HEK293 (cell line): ENCODE measurements around the gene NAA25.

ENCODE experiments used
- AEBP2 ChIP-seq: fragments of 450-650 bp; formaldehyde crosslinking; IDR thresholded peaks from 2 replicates; pipeline ENCODE4 v1.5.1; 2016; ENCODE audit warnings: missing biosample characterization, missing genetic modification characterization, borderline replicate concordance
- OVOL3 ChIP-seq: fragments of 450-650 bp; formaldehyde crosslinking; IDR thresholded peaks from 2 replicates; pipeline ENCODE4 v1.5.1; 2016; ENCODE audit warnings: missing biosample characterization, missing genetic modification characterization
- PATZ1 ChIP-seq: fragments of 450-650 bp; formaldehyde crosslinking; IDR thresholded peaks from 2 replicates; pipeline ENCODE4 v1.5.1; 2016; ENCODE audit warnings: missing biosample characterization, missing genetic modification characterization
- SALL2 ChIP-seq: fragments of 450-650 bp; formaldehyde crosslinking; IDR thresholded peaks from 2 replicates; pipeline ENCODE4 v1.5.0; 2017; ENCODE audit warnings: missing biosample characterization, mild to moderate bottlenecking, missing genetic modification characterization, borderline replicate concordance
- SCRT2 ChIP-seq: fragments of 450-650 bp; formaldehyde crosslinking; IDR thresholded peaks from 2 replicates; pipeline ENCODE4 v1.5.1; 2016; ENCODE audit warnings: missing biosample characterization, missing genetic modification characterization
- SETDB1 ChIP-seq: IDR thresholded peaks from one replicate; pipeline ENCODE4 v1.6.1; 2017; ENCODE audit warnings: mild to moderate bottlenecking, low read length, moderate library complexity, mixed read lengths; ENCODE audit not compliant: insufficient read length
- ZBTB26 ChIP-seq: fragments of 450-650 bp; formaldehyde crosslinking; optimal IDR thresholded peaks from 2 replicates; pipeline ENCODE3; 2016; ENCODE audit warnings: missing biosample characterization, mild to moderate bottlenecking, missing genetic modification characterization
- ZBTB44 ChIP-seq: fragments of 450-650 bp; IDR thresholded peaks from 2 replicates; pipeline ENCODE4 v1.5.1; 2018; ENCODE audit warnings: missing biosample characterization, mild to moderate bottlenecking, missing genetic modification characterization
- ZIC2 ChIP-seq: fragments of 450-650 bp; formaldehyde crosslinking; IDR thresholded peaks from 2 replicates; pipeline ENCODE4 v1.5.1; 2016; ENCODE audit warnings: missing biosample characterization, missing genetic modification characterization
- ZNF121 ChIP-seq: fragments of 450-650 bp; formaldehyde crosslinking; IDR thresholded peaks from 2 replicates; pipeline ENCODE4 v1.5.1; 2016; ENCODE audit warnings: missing biosample characterization, missing genetic modification characterization
- ZNF148 ChIP-seq: fragments of 450-650 bp; formaldehyde crosslinking; IDR thresholded peaks from 2 replicates; pipeline ENCODE4 v1.5.0; 2017; ENCODE audit warnings: missing biosample characterization, missing genetic modification characterization, borderline replicate concordance
- ZNF157 ChIP-seq: fragments of 450-650 bp; formaldehyde crosslinking; IDR thresholded peaks from 2 replicates; pipeline ENCODE4 v1.5.1; 2016; ENCODE audit warnings: missing biosample characterization, missing genetic modification characterization
- ZNF23 ChIP-seq: fragments of 450-650 bp; formaldehyde crosslinking; IDR thresholded peaks from 2 replicates; pipeline ENCODE4 v1.5.1; 2016; ENCODE audit warnings: missing biosample characterization, missing genetic modification characterization, borderline replicate concordance
- ZNF26 ChIP-seq: fragments of 450-650 bp; formaldehyde crosslinking; IDR thresholded peaks from 2 replicates; pipeline ENCODE4 v1.5.1; 2016; ENCODE audit warnings: missing biosample characterization, missing genetic modification characterization
- ZNF280C ChIP-seq: fragments of 450-650 bp; formaldehyde crosslinking; IDR thresholded peaks from 2 replicates; pipeline ENCODE4 v1.5.1; 2016; ENCODE audit warnings: missing biosample characterization, missing genetic modification characterization
- ZNF302 ChIP-seq: fragments of 450-650 bp; formaldehyde crosslinking; IDR thresholded peaks from 2 replicates; pipeline ENCODE4 v1.5.1; 2016; ENCODE audit warnings: missing biosample characterization, missing genetic modification characterization, low read depth
- ZNF335 ChIP-seq: fragments of 450-650 bp; formaldehyde crosslinking; conservative IDR thresholded peaks from 2 replicates; pipeline ENCODE4 v1.5.1; 2016; ENCODE audit warnings: missing biosample characterization, missing genetic modification characterization
- ZNF391 ChIP-seq: fragments of 450-650 bp; formaldehyde crosslinking; IDR thresholded peaks from 2 replicates; pipeline ENCODE4 v1.5.1; 2016; ENCODE audit warnings: low read depth, missing biosample characterization, missing genetic modification characterization, borderline replicate concordance
- ZNF530 ChIP-seq: fragments of 450-650 bp; formaldehyde crosslinking; IDR thresholded peaks from 2 replicates; pipeline ENCODE4 v1.5.1; 2016; ENCODE audit warnings: low read depth, missing biosample characterization, missing genetic modification characterization
- ZNF549 ChIP-seq: fragments of 450-650 bp; IDR thresholded peaks from 2 replicates; pipeline ENCODE4 v1.5.1; 2018; ENCODE audit warnings: missing biosample characterization, missing genetic modification characterization, mild to moderate bottlenecking, inconsistent platforms, moderate library complexity
- ZNF664 ChIP-seq: fragments of 450-650 bp; formaldehyde crosslinking; IDR thresholded peaks from 2 replicates; pipeline ENCODE4 v1.5.1; 2016; ENCODE audit warnings: missing biosample characterization, missing genetic modification characterization
- ZNF692 ChIP-seq: fragments of 450-650 bp; formaldehyde crosslinking; IDR thresholded peaks from 2 replicates; pipeline ENCODE4 v1.5.1; 2016; ENCODE audit warnings: missing biosample characterization, missing genetic modification characterization
- ZNF785 ChIP-seq: fragments of 450-650 bp; formaldehyde crosslinking; IDR thresholded peaks from 2 replicates; pipeline ENCODE4 v1.5.1; 2016; ENCODE audit warnings: missing biosample characterization, missing genetic modification characterization

The NAA25 gene

GRCh38 chr12:112116232-112117060 lies 7.9 kb upstream of the NAA25 start (continued):
- TF ChIP-seq ZNF785 (tag by site-specific recombination) (no peak), ZNF335 (peak; percentile 50), ZNF121 (tag by site-specific recombination) (no peak), AEBP2 (tag by site-specific recombination) (no peak), ZNF280C (no peak), ZBTB26 (tag by site-specific recombination) (no peak), ZBTB44 (tag by site-specific recombination) (no peak), SETDB1 (no peak), ZNF157 (tag by site-specific recombination) (no peak), SCRT2 (tag by site-specific recombination) (no peak), ZNF23 (tag by site-specific recombination) (no peak), PATZ1 (peak; percentile 76; the same call in 1 of the 2 replicates), ZIC2 (tag by site-specific recombination) (peak; percentile 61), ZNF664 (tag by site-specific recombination) (no peak), SALL2 (tag by site-specific recombination) (no peak), ZNF148 (tag by site-specific recombination) (no peak), ZNF530 (tag by site-specific recombination) (no peak), ZNF302 (tag by site-specific recombination) (no peak), OVOL3 (tag by site-specific recombination) (no peak), ZNF391 (tag by site-specific recombination) (no peak), ZNF692 (tag by site-specific recombination) (no peak), ZNF549 (no peak), ZNF26 (tag by site-specific recombination) (no peak)
